Sigmoid colon (tissue), 7 donors: ENCODE data around the gene ANKRD6. TPM values are rescaled to one million over a fixed set of nuclear protein-coding genes. Genes with fewer than 3 reads are reported as not detected.
"Not testable (repeated sequence)": the region's sequence is repeated elsewhere in the genome, so short reads cannot be mapped to it uniquely, and the experiment has no call there.

Experiments used
- DNase-seq: peaks from one replicate; pipeline ENCODE4 v3.0.0-alpha.2; 2019
- H3K27ac ChIP-seq, 4 donors: fragments of 200-600 bp; sonication (generic); one replicate each; pipeline ENCODE4 v1.5.1; 2016 to 2019; ENCODE audit warnings: mild to moderate bottlenecking in 1 of 4
- H3K27me3 ChIP-seq, 3 donors: fragments of 200-600 bp; sonication (generic); one replicate each; pipeline ENCODE4 v1.5.1; 2019; ENCODE audit warnings: mild to moderate bottlenecking in 1 of 3
- H3K36me3 ChIP-seq, 4 donors: fragments of 200-600 bp; sonication (generic); one replicate each; pipeline ENCODE4 v1.5.1; 2016 to 2019
- H3K4me1 ChIP-seq, 4 donors: fragments of 200-600 bp; sonication (generic); one replicate each; pipeline ENCODE4 v1.5.1; 2017 to 2019
- H3K4me3 ChIP-seq, 4 donors: fragments of 200-600 bp; sonication (generic); one replicate each; pipeline ENCODE4 v1.5.1; 2017 to 2019; ENCODE audit warnings: mild to moderate bottlenecking in 2 of 4, moderate library complexity in 1 of 4
- H3K9me3 ChIP-seq, 4 donors: fragments of 200-600 bp in 3 of 4; sonication (generic) in 3 of 4; one replicate each; pipeline versions ENCODE4 v1.5.1 to v1.6.1; 2013 to 2019
- EP300 ChIP-seq, 4 donors: sonication (generic); formaldehyde crosslinking; IDR thresholded peaks; one replicate each; pipeline ENCODE4 v1.6.1; 2017; ENCODE audit warnings: antibody characterized with exemption in 4 of 4
- POLR2A ChIP-seq, 2 donors: fragments of 450-650 bp; IDR thresholded peaks; one replicate each; pipeline ENCODE4 v1.6.1; 2016; ENCODE audit warnings: antibody characterized with exemption in 2 of 2, mild to moderate bottlenecking in 2 of 2, moderate library complexity in 2 of 2
- POLR2AphosphoS5 ChIP-seq, 4 donors: sonication (generic); formaldehyde crosslinking; IDR thresholded peaks; one replicate each; pipeline ENCODE4 v1.6.1; 2017; ENCODE audit warnings: antibody characterized with exemption in 4 of 4
- WGBS, 2 donors: extraction: QIAGEN DNeasy Blood & Tissue Kit; methylation state at CpG; one replicate each; pipeline ENCODE4 v1.1.7; 2013; 5-methylcytosine and 5-hydroxymethylcytosine counted together
- intact Hi-C: fragments of 100-400 bp; cut with DNase I; formaldehyde crosslinking; loops from one replicate; pipeline ENCODE4 v1.15.1; 2023
- polyA plus RNA-seq, 3 donors: library from polyadenylated mRNA; stranded (reverse); fragments of 200-250 nt; gene quantifications; one replicate each; pipeline ENCODE4 v1.2.3, GENCODE V29; 2013
- total RNA-seq, 4 donors: library from RNA; depleted of rRNA; stranded (reverse); fragments of >200 nt; gene quantifications; one replicate each; pipeline ENCODE4 v1.1.0, GENCODE V29; 2016
- TF ChIP-seq, protein P1 (sequence below), 4 experiments: fragments of 450-650 bp in 3 of 4; fragments of 200-600 bp in 1 of 4; IDR thresholded peaks; one replicate each; pipeline ENCODE4 v1.5.1; 2016 to 2019; ENCODE audit warnings: antibody characterized with exemption in 4 of 4, mild to moderate bottlenecking in 3 of 4, moderate library complexity in 2 of 4
- donor health status: healthy with polysubstance abuse.
- donor health status: Bipolar disorder and iron deficiency.
- donor health status: healthy.

ANKRD6 gene
- total and polyA plus RNA-seq, 7 donors: 1.7 to 21.6 (median 8.0) TPM

DNA sequence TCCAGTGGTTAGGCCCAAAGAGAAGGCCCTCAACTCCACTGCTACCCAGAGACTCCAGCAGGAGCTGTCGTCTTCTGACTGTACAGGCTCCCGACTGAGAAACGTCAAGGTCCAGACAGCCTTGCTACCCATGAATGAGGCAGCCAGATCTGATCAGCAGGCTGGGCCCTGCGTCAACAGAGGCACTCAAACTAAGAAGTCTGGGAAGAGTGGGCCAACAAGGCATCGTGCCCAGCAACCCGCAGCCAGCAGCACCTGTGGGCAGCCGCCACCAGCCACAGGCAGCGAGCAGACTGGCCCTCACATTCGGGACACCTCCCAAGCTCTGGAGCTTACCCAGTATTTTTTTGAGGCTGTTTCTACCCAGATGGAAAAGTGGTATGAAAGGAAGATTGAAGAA lies 197.5 kb downstream of the ANKRD6 start:
- Histone ChIP-seq H3K36me3 (peaks cover 0 to 37% (median 4%) of the 10 kb centered on the region in 4 donors), H3K9me3 (no peaks in the 10 kb centered on the region), H3K27me3 (no peaks in the 10 kb centered on the region), H3K4me3 (no peak overlapping the region), H3K4me1 (no peaks in the 10 kb centered on the region), H3K27ac (no peak overlapping the region)
- intact Hi-C loops: no loop called here
- TF ChIP-seq, protein P1, sequence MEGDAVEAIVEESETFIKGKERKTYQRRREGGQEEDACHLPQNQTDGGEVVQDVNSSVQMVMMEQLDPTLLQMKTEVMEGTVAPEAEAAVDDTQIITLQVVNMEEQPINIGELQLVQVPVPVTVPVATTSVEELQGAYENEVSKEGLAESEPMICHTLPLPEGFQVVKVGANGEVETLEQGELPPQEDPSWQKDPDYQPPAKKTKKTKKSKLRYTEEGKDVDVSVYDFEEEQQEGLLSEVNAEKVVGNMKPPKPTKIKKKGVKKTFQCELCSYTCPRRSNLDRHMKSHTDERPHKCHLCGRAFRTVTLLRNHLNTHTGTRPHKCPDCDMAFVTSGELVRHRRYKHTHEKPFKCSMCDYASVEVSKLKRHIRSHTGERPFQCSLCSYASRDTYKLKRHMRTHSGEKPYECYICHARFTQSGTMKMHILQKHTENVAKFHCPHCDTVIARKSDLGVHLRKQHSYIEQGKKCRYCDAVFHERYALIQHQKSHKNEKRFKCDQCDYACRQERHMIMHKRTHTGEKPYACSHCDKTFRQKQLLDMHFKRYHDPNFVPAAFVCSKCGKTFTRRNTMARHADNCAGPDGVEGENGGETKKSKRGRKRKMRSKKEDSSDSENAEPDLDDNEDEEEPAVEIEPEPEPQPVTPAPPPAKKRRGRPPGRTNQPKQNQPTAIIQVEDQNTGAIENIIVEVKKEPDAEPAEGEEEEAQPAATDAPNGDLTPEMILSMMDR (IDR thresholded peaks at IDR 0.05): no peak
- DNase-seq: no peak
- WGBS, 2 donors: 92 to 96% methylated on average over 9 of the region's 9 CpGs

DNA sequence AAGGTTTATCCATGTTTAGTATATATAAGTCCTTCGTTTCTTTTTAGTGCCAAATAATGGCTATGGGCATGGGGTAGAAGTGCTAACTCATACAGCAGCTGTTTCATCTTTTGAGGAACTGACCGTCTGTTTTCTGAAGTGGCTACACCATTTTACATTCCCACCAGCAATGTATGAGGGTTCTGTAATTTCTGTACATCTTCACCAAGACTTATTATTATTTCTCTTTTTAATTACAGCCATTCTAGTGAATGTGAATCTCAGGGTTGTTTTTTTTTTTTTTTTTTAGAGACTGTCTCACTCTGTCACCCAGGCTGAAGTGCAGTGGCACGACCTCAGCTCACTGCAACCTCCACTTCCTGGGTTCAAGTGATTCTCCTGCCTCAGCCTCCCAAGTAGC lies 203.5 kb downstream of the ANKRD6 start:
- not testable (repeated sequence) for H3K4me3 ChIP-seq, H3K27ac ChIP-seq, H3K27me3 ChIP-seq, DNase-seq, H3K9me3 ChIP-seq
- whole genome bisulfite sequencing, 2 donors: 97 to 98% methylated on average over 3 of the region's 3 CpGs
- peaks cover 0 to 16% (median 3%) of the 10 kb centered on the region in 4 donors for H3K36me3 ChIP-seq
- intact Hi-C loops: loop anchor here (5.0 kb wide), 2 partner anchors 191 to 1934 kb away; partner anchors contain the start of genes AKIRIN2 and CASP8AP2
- H3K4me1 ChIP-seq: peaks cover 0 to 18% (median 16%) of the 10 kb centered on the region in 4 donors

- no peaks in the 10 kb centered on the region for H3K9me3 ChIP-seq
- TF ChIP-seq POLR2A (IDR thresholded peaks at IDR 0.05): no peak
- TF ChIP-seq EP300 (IDR thresholded peaks at IDR 0.05): no peak
- TF ChIP-seq POLR2AphosphoS5 (IDR thresholded peaks at IDR 0.05): no peak
- TF ChIP-seq, protein P1 (IDR thresholded peaks at IDR 0.05): no peak
- 4 to 14% methylated on average over 7 of the region's 7 CpGs for WGBS, 2 donors
- H3K4me3 ChIP-seq: peak overlapping the region; percentile 54 to 78 (median 64)
- peak overlapping the region; percentile 88 to 93 (median 92) for H3K27ac ChIP-seq
- no peak for DNase-seq
- no peaks in the 10 kb centered on the region for H3K27me3 ChIP-seq
- intact Hi-C loops: loop anchor here (5.0 kb wide), 2 partner anchors 189 to 1936 kb away; partner anchors contain the start of genes AKIRIN2 and CASP8AP2
- peaks cover 0 to 18% (median 16%) of the 10 kb centered on the region in 4 donors for H3K4me1 ChIP-seq
- H3K36me3 ChIP-seq: peaks cover 0 to 24% (median 3%) of the 10 kb centered on the region in 4 donors
Observed at GRCh38 chr6:89637960-89638319, 205.0 kb downstream of the ANKRD6 start.

DNA sequence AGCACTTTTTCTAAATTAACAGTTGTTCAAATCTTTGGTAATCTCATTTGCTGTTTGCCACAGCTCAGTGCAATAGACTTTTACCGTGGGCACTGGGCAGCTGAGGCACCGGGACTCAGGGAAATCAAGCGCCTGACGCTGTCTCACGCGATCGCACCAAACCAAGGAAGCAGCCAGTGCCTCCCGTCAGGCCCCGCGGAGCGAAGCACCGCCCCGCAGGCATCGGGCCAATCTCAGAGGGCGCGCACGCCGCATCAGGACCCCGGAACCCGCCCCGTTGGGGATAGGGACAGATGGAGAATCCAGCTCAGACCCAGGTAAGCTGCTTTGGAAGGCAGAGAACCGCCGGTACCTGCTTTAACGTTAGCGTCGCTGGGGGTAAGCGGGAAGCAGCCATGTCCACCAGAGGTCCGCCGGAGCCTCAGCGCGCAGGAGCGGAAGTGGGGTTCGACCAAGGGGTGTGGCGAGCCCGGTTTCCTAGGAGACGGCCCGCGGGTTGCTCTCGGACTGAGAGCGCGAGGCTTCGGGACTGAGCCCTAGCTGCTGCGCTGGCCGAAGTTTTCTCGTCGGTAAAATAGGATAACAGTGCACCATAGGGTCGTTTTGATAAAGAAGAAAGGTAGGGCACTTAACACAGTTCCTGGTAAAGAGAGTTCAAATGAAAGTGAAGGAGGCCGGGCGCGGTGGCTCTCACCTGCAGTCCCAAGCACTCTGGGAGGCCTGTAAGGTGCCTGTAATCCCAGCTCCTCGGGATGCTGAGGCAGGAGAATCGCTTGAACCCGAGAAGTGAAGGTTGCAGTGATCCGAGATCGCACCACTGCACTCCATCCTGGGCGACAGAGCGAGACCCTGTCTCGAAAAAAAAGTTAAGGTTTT lies 205.6 kb downstream of the ANKRD6 start, which contains the start of gene LYRM2:
Gene LYRM2, minus strand, starts transcription at position 428 of the 876 bp plus-strand sequence. Its CDS starts 31 bp downstream, at position 397.
- TF ChIP-seq POLR2A (IDR thresholded peaks at IDR 0.05): peak; percentile 86 to 88
- TF ChIP-seq, protein P1 (IDR thresholded peaks at IDR 0.05): no peak
- peak in 1 of 4 donors; percentile 21 for TF ChIP-seq EP300 (IDR thresholded peaks at IDR 0.05)
- peak; percentile 91 to 99 (median 95) for TF ChIP-seq POLR2AphosphoS5 (IDR thresholded peaks at IDR 0.05)
- WGBS, 2 donors: 1 to 4% methylated on average over 58 of the region's 58 CpGs
- Histone ChIP-seq H3K4me1 (peaks cover 0 to 18% (median 16%) of the 10 kb centered on the region in 4 donors), H3K27ac (peak within 1 kb of the TSS; percentile 88 to 93 (median 92)), H3K4me3 (peak within 1 kb of the TSS; percentile 54 to 78 (median 64)), H3K36me3 (peaks cover 0 to 30% (median 3%) of the 10 kb centered on the region in 4 donors), H3K9me3 (no peaks in the 10 kb centered on the region), H3K27me3 (no peaks in the 10 kb centered on the region)
- peak; percentile 98 for DNase-seq
- intact Hi-C loops: loop anchor here (5.0 kb wide), 2 partner anchors 189 to 1936 kb away; partner anchors contain the start of genes AKIRIN2 and CASP8AP2

DNA sequence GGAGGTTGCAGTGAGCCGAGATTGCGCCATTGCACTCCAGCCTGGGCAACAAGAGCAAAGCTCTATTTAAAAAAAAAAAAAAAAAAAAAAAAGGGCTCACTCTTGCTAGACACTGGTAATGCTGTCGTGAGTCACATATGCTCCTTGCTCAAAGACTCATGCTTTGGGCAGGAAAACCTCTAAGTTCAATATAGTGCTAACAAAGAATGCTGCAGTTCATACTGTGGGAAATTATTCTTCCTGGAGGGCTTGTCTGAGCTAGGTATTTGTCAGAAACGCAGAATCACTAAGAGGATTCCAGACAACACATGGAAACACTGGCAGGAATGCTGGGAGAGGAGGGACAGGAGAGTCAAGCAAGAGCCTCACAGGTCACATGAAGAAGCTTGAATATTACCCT lies 207.9 kb downstream of the ANKRD6 start:
- no peak overlapping the region for H3K4me3 ChIP-seq
- no peak for TF ChIP-seq POLR2AphosphoS5 (IDR thresholded peaks at IDR 0.05)
- no peak for TF ChIP-seq POLR2A (IDR thresholded peaks at IDR 0.05)
- TF ChIP-seq, protein P1 (IDR thresholded peaks at IDR 0.05): no peak
- no peak for TF ChIP-seq EP300 (IDR thresholded peaks at IDR 0.05)
- H3K27ac ChIP-seq: no peak overlapping the region
- H3K4me1 ChIP-seq: peaks cover 0 to 18% (median 16%) of the 10 kb centered on the region in 4 donors
- 96 to 97% methylated on average over 4 of the region's 4 CpGs for WGBS, 2 donors
- no peaks in the 10 kb centered on the region for H3K9me3 ChIP-seq
- intact Hi-C loops: no loop called here
- DNase-seq: no peak
- no peaks in the 10 kb centered on the region for H3K27me3 ChIP-seq
- peaks cover 0 to 39% (median 5%) of the 10 kb centered on the region in 4 donors for H3K36me3 ChIP-seq

DNA sequence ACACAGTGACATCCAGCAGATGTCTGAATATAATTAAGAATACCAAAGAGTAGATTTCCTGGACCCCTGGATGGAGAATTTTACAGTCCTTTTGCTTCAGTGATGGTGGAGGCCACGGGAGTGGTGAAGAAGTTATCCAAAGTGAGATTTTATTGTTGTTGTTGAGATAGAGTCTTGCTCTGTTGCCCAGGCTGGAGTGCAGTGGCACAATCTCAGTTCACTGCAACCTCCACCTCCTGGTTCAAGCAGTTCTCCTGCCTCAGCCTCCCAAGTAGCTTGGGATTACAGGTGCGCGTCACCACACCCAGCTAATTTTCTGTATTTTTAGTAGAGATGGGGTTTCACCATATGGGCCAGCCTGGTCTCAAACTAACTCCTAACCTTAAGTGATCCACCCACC lies 208.6 kb downstream of the ANKRD6 start:
- H3K9me3 ChIP-seq, H3K27ac ChIP-seq, H3K4me3 ChIP-seq, DNase-seq, intact Hi-C loops, H3K27me3 ChIP-seq: not testable (repeated sequence)
- Histone ChIP-seq H3K36me3 (peaks cover 0 to 38% (median 7%) of the 10 kb centered on the region in 4 donors), H3K4me1 (peaks cover 0 to 18% (median 16%) of the 10 kb centered on the region in 4 donors)
- 97% methylated on average over 3 of the region's 3 CpGs for WGBS, 2 donors
